Natural killer cell treated with Interleukin-12 subunit alpha and Interleukin-12 subunit beta and Interleukin-15 and Interleukin-18, amount 100 ng/mL, for 72 hours (primary cell): Measurements from ENCODE around the gene SF3B4. TPM values are rescaled to one million over a fixed set of nuclear protein-coding genes. Genes with fewer than 3 reads are reported as not detected.

ENCODE experiments used
- ATAC-seq, 2 donors: fragments of 150-1000 bp; cut with Tn5 transposase in 1 of 2; sonication (Bioruptor Pico), chemical (Tn5 transposase) in 1 of 2; 2 replicates each; pipeline ENCODE4 v1.10.0; 2021
- DNase-seq: peaks from one replicate; pipeline ENCODE4 v3.0.0; 2022; ENCODE audit warnings: low spot score
- H3K27ac Mint-ChIP-seq, 2 donors: 1 replicate in 1 of 2; 2 replicates in 1 of 2; pipeline ENCODE4 v1.8.0; 2022; ENCODE audit warnings: mixed read lengths in 2 of 2, mild to moderate bottlenecking in 1 of 2, moderate library complexity in 1 of 2
- H3K27me3 Mint-ChIP-seq, 2 donors: 1 replicate in 1 of 2; 2 replicates in 1 of 2; pipeline ENCODE4 v1.8.0; 2022; ENCODE audit warnings: mixed read lengths in 2 of 2
- H3K36me3 Mint-ChIP-seq: one replicate; pipeline ENCODE4 v1.8.0; 2022; ENCODE audit warnings: mixed read lengths
- H3K4me1 Mint-ChIP-seq, 2 donors: 1 replicate in 1 of 2; 2 replicates in 1 of 2; pipeline ENCODE4 v1.8.0; 2022; ENCODE audit warnings: low read depth in 2 of 2, mixed read lengths in 2 of 2, mild to moderate bottlenecking in 1 of 2
- H3K4me3 Mint-ChIP-seq: one replicate; pipeline ENCODE4 v1.8.0; 2022; ENCODE audit warnings: mixed read lengths
- H3K9me3 Mint-ChIP-seq: 2 replicates; pipeline ENCODE4 v1.8.0; 2022; ENCODE audit warnings: mixed read lengths
- total RNA-seq, 2 donors: library from RNA; stranded (reverse); gene quantifications; one replicate each; pipeline ENCODE4 v1.2.3, GENCODE V29; 2022

The SF3B4 gene
- total RNA-seq, 2 donors from 2014 or later: 85.2 to 118 TPM

GRCh38 chr1:149879556-149879955 is 48.0 kb downstream of the SF3B4 start:
- ATAC-seq (no peak), DNase-seq (no peak)
- H3K4me3 Mint-ChIP-seq: peak overlapping the region; percentile 5
- H3K27me3 Mint-ChIP-seq: no peaks in the 10 kb centered on the region
- peak overlapping the region in 1 of 2 donors; percentile 25 for H3K27ac Mint-ChIP-seq
- H3K36me3 Mint-ChIP-seq: no peaks in the 10 kb centered on the region
- H3K4me1 Mint-ChIP-seq: peaks cover 10 to 15% of the 10 kb centered on the region in 2 donors
- no peaks in the 10 kb centered on the region for H3K9me3 Mint-ChIP-seq

GRCh38 chr1:149877211-149877946 is 50.2 kb downstream of the SF3B4 start:
- DNase-seq (no peak), ATAC-seq (no peak)
- Mint-ChIP-seq H3K9me3 (no peaks in the 10 kb centered on the region), H3K36me3 (no peaks in the 10 kb centered on the region), H3K4me1 (peaks cover 7 to 13% of the 10 kb centered on the region in 2 donors), H3K27ac (no peak overlapping the region), H3K27me3 (no peaks in the 10 kb centered on the region), H3K4me3 (no peak overlapping the region)

Other genes starting within 250 kb of the SF3B4 start
- gene FCGR1A, start 145.1 kb downstream of the SF3B4 start, total RNA-seq: 1 to 10 TPM in 1 of 2 donors, under 1 TPM in 1; 0.93 to 1.3 TPM
- gene BOLA1, start 28.2 kb downstream of the SF3B4 start, total RNA-seq: 10 to 100 TPM; 13.9 to 16.2 TPM
- 1 to 10 TPM; 1.4 to 7.4 TPM for gene SV2A, start 10.0 kb downstream of the SF3B4 start, total RNA-seq
- 1 to 10 TPM; 2.6 to 5.6 TPM for gene MTMR11, start 9.1 kb upstream of the SF3B4 start, total RNA-seq
- gene OTUD7B, start 82.9 kb upstream of the SF3B4 start, total RNA-seq: 10 to 100 TPM; 18.9 to 26.4 TPM
- 10 to 100 TPM; 34.1 to 40.4 TPM for gene VPS45, start 140.0 kb upstream of the SF3B4 start, total RNA-seq
- gene PLEKHO1, start 222.1 kb upstream of the SF3B4 start, total RNA-seq: 10 to 100 TPM; 40.9 to 65.2 TPM